ENCODE data around the gene GSTM3.

The GSTM3 gene

DNA sequence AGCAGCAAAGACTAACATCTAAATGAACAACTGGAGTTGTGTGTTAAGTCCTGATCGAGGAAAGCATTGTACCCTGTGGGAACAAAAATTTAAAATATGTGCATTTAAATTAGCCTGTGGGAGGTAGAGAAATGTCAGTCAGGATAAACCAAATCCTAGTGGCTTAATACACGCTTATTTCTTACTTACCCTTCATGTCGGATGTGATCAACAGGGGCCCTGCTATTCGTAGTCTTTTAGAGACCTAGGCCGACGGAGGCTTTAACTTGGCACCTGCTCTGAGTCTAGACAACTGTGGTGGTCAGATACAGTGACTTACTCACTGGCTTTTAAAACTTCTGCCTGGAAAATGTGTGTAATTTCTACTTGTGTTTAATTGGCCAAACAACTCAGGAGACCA is 10.2 kb downstream of the GSTM3 start:
- Histone ChIP-seq H3K4me1 (ENCODE audit: insufficient read depth, low read length) (no peaks in the 10 kb centered on the region), H3K36me3 (ENCODE audit: insufficient read depth, low read depth, low read length) (no peaks in the 10 kb centered on the region), H3K27ac (ENCODE audit: low read length) (no peak overlapping the region), H3K9ac (ENCODE audit: low read depth, low read length) (no peak overlapping the region), H3K9me3 (ENCODE audit: insufficient read depth, low read depth, low read length) (peaks cover 10% of the 10 kb centered on the region; the same call in 1 of the 2 replicates), H3K4me3 (ENCODE audit: low read length) (no peak overlapping the region), H3K27me3 (ENCODE audit: insufficient read depth, low read length) (no peaks in the 10 kb centered on the region; the same call in 1 of the 2 replicates)

DNA sequence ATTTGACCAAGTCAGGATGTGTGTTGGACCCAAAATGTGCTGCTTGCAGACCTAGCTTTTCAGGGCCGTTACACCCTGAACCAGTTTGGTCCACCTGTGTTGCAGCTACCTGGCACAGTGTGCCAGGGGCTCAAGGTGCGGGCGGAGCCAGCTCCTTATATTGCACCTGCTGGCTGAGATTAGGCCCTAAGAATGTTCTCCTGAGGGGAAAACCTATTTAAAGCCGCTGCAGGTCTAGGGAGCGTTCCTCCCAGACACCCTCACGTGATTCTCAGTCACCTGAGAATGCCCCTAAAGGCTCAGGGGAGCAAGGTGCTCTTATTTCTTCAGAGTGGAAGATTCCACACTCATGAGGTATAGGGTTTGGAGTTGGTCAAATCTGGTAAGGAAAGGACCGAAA is 12.0 kb downstream of the GSTM3 start:
- H3K36me3 ChIP-seq (ENCODE audit: insufficient read depth, low read depth, low read length) = no peaks in the 10 kb centered on the region
- peaks cover 10% of the 10 kb centered on the region; the same call in 1 of the 2 replicates for H3K9me3 ChIP-seq (ENCODE audit: insufficient read depth, low read depth, low read length)
- H3K4me3 ChIP-seq (ENCODE audit: low read length) = no peak overlapping the region
- H3K27ac ChIP-seq (ENCODE audit: low read length) = no peak overlapping the region
- no peaks in the 10 kb centered on the region for H3K4me1 ChIP-seq (ENCODE audit: insufficient read depth, low read length)
- no peak overlapping the region for H3K9ac ChIP-seq (ENCODE audit: low read depth, low read length)
- no peaks in the 10 kb centered on the region; the same call in 1 of the 2 replicates for H3K27me3 ChIP-seq (ENCODE audit: insufficient read depth, low read length)

DNA sequence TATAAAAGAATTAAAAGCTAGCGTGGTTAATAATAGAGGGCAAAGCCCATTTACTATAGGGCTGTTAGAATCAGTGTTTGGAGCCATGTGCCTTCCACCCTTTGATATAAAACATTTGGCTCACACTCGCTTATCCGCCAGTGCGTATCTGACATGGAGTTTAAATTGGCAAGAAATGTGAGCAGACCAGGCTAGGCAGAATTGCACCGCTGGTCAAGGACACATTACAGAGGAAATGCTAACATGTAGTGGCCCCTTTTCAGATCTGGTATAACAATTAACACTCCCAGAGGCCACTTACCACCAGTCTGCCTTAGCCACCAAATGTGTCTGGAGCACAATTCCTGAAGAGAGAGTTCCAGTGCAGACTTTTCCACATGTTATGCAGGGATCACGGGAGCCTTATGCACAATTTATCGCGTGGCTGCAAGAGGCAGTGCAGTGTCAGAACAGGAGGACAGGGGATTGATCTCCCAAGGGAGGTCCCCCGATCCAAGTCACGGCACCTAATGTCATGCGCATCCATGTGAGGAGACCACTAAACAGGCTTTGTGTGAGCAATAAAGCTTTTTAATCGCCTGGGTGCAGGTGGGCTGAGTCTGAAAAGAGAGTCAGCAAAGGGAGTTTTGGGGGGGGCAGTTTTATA is 14.0 kb downstream of the GSTM3 start:
- H3K4me1 ChIP-seq (ENCODE audit: insufficient read depth, low read length) = no peaks in the 10 kb centered on the region
- no peak overlapping the region for H3K9ac ChIP-seq (ENCODE audit: low read depth, low read length)
- no peaks in the 10 kb centered on the region for H3K27me3 ChIP-seq (ENCODE audit: insufficient read depth, low read length)
- H3K36me3 ChIP-seq (ENCODE audit: insufficient read depth, low read depth, low read length) = no peaks in the 10 kb centered on the region
- H3K4me3 ChIP-seq (ENCODE audit: low read length) = no peak overlapping the region
- H3K9me3 ChIP-seq (ENCODE audit: insufficient read depth, low read depth, low read length) = peaks cover 10% of the 10 kb centered on the region; the same call in 1 of the 2 replicates
- no peak overlapping the region for H3K27ac ChIP-seq (ENCODE audit: low read length)

DNA sequence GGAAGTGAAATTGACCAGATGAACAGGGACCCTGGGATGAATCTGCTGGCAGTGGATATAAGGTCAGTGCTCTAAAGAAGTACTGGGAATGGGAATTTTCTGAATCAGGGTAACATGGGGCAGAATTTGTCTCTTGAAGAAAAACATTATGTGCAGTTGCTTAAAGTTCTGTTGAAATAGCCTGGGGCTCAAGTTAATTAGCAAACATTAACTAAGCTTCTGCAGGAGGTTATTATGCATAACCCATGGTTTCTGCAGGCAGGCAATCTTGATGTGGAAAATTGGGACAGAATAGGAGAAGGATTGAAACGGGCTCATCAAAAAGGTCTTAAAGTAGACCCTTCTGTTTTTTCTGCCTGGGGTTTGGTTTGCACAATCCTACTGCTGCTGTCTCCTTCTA is 14.8 kb downstream of the GSTM3 start:
- H3K9ac ChIP-seq (ENCODE audit: low read depth, low read length) = no peak overlapping the region
- peaks cover 10% of the 10 kb centered on the region; the same call in 1 of the 2 replicates for H3K9me3 ChIP-seq (ENCODE audit: insufficient read depth, low read depth, low read length)
- H3K4me1 ChIP-seq (ENCODE audit: insufficient read depth, low read length) = no peaks in the 10 kb centered on the region
- H3K36me3 ChIP-seq (ENCODE audit: insufficient read depth, low read depth, low read length) = no peaks in the 10 kb centered on the region
- H3K27me3 ChIP-seq (ENCODE audit: insufficient read depth, low read length) = no peaks in the 10 kb centered on the region
- no peak overlapping the region for H3K4me3 ChIP-seq (ENCODE audit: low read length)
- H3K27ac ChIP-seq (ENCODE audit: low read length) = no peak overlapping the region

DNA sequence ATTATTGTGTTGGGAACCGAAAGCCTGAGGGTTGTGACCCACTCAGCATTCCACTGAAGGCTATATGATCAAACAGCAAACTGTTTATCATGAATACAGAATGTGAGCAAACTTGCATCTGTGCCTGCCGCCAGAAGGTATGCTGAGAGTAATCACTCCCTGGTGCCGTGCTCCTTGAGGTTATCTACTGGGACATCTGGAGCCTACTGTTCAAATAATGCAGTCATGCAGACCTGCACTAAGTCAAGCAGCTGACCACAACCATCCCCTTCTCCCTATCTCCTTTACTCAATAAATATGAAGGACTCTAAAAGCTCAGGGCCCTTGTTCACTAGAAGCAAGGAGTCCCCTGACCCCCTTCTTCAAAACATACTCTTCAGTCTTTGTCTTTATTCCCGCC is 15.3 kb downstream of the GSTM3 start:
- H3K4me1 ChIP-seq (ENCODE audit: insufficient read depth, low read length) = no peaks in the 10 kb centered on the region
- no peaks in the 10 kb centered on the region for H3K36me3 ChIP-seq (ENCODE audit: insufficient read depth, low read depth, low read length)
- no peak overlapping the region for H3K27ac ChIP-seq (ENCODE audit: low read length)
- H3K27me3 ChIP-seq (ENCODE audit: insufficient read depth, low read length) = no peaks in the 10 kb centered on the region
- H3K4me3 ChIP-seq (ENCODE audit: low read length) = no peak overlapping the region
- peaks cover 10% of the 10 kb centered on the region; the same call in 1 of the 2 replicates for H3K9me3 ChIP-seq (ENCODE audit: insufficient read depth, low read depth, low read length)
- H3K9ac ChIP-seq (ENCODE audit: low read depth, low read length) = no peak overlapping the region

DNA sequence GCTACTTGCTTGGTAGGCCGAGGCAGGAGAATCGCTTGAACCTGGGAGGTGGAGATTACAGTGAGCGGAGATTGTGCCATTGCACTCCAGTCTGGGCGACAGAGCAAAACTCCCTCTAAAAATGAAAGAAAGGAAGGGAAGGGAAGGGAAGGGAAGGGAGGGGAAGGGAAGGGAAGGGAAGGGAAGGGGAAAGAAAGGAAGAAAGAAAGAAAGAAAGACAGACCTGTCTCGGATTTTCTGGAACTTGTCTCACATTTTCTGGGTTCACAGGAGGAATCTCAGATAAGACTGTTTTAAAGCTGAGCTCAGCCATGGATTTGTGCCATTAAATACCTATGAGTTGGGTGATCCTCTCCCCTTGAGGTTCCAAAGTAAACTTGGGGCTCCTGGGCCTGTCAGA is 15.9 kb downstream of the GSTM3 start:
- H3K4me1 ChIP-seq (ENCODE audit: insufficient read depth, low read length) = no peaks in the 10 kb centered on the region
- no peak overlapping the region for H3K4me3 ChIP-seq (ENCODE audit: low read length)
- no peaks in the 10 kb centered on the region for H3K36me3 ChIP-seq (ENCODE audit: insufficient read depth, low read depth, low read length)
- H3K9ac ChIP-seq (ENCODE audit: low read depth, low read length) = no peak overlapping the region
- H3K27me3 ChIP-seq (ENCODE audit: insufficient read depth, low read length) = no peaks in the 10 kb centered on the region
- peaks cover 10% of the 10 kb centered on the region; the same call in 1 of the 2 replicates for H3K9me3 ChIP-seq (ENCODE audit: insufficient read depth, low read depth, low read length)
- H3K27ac ChIP-seq (ENCODE audit: low read length) = no peak overlapping the region

DNA sequence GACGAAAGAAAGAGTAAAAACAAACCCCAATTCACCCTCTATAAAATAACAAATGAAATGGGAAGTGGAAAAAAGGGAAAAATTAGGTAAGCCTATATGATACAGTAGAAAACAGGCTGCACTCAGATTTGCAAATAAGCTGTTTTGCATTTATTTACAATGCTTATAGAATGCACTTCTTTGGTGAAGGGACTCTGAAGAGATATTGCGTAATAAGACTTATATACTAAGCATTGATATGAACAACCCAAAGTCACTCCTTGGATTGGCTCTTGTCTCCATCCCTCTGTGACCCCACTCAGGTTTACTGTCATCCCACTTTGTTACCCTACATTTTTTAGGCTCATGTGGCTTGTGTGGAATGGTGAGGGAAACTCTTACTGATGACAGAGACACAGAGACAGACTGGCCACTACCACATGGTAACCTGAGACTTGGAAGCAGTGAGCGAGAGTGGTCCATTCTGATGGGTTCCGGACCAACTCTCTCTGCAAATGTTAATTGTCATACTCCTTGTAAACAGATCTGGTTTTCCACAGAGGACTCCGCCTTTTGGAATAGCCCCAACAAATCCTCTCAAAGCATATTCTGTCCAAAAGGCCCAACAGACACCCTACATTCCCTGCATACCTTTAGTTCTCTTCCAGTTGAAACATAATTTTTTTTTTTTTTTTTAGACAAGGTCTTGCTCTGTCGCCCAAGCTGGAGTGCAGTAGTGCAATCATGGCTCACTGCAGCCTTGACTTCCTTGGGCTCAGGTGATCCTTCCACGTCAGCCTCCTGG is 17.7 kb downstream of the GSTM3 start:
- H3K27ac ChIP-seq (ENCODE audit: low read length) = no peak overlapping the region
- H3K36me3 ChIP-seq (ENCODE audit: insufficient read depth, low read depth, low read length) = no peaks in the 10 kb centered on the region
- no peak overlapping the region for H3K9ac ChIP-seq (ENCODE audit: low read depth, low read length)
- H3K4me1 ChIP-seq (ENCODE audit: insufficient read depth, low read length) = no peaks in the 10 kb centered on the region
- no peak overlapping the region for H3K4me3 ChIP-seq (ENCODE audit: low read length)
- no peaks in the 10 kb centered on the region for H3K27me3 ChIP-seq (ENCODE audit: insufficient read depth, low read length)
- peaks cover 10% of the 10 kb centered on the region; the same call in 1 of the 2 replicates for H3K9me3 ChIP-seq (ENCODE audit: insufficient read depth, low read depth, low read length)

DNA sequence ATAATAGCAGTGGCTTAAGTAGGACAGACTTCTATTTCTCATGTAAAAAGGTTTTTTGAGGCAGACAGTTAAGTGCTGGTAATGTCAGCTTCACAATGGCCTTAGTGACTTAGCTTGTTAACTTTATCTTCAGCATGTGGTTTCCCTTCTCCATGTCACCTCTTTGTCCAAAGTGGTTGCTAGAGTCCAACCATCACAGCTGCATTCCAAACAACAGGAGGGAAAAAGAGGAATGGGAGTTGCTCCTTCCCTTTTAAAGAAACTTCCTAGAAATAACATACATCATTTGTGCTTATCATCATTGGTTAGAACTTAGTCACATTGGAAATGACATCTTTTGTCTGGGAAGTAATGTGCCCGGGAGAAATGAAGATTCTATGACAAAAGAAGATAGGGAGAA is 18.9 kb downstream of the GSTM3 start:
- Histone ChIP-seq H3K36me3 (ENCODE audit: insufficient read depth, low read depth, low read length) (no peaks in the 10 kb centered on the region), H3K4me3 (ENCODE audit: low read length) (no peak overlapping the region), H3K27me3 (ENCODE audit: insufficient read depth, low read length) (no peaks in the 10 kb centered on the region), H3K9ac (ENCODE audit: low read depth, low read length) (no peak overlapping the region), H3K9me3 (ENCODE audit: insufficient read depth, low read depth, low read length) (peaks cover 8% of the 10 kb centered on the region; the same call in 1 of the 2 replicates), H3K27ac (ENCODE audit: low read length) (no peak overlapping the region), H3K4me1 (ENCODE audit: insufficient read depth, low read length) (no peaks in the 10 kb centered on the region)

DNA sequence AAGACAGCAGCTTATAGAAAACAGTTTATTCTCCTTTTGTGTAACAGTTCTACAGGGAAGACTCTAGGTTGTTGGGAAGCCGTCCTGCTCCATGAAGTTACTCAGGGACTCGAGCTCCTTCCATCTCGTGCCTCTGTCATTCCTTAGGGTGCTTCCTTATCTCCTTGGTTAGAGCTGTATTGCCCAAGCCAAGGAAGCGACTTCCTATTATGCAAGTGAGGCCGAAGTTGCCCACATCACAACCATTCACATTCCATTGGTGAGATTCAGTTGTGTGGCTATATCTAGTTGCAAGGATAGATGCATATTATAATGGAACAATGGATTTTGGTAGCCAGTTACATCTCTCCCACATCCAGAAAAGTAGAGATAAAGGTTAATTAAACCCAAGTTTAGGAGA is 19.8 kb downstream of the GSTM3 start:
- H3K36me3 ChIP-seq (ENCODE audit: insufficient read depth, low read depth, low read length) = no peaks in the 10 kb centered on the region
- no peak overlapping the region for H3K27ac ChIP-seq (ENCODE audit: low read length)
- H3K9ac ChIP-seq (ENCODE audit: low read depth, low read length) = no peak overlapping the region
- no peak overlapping the region for H3K4me3 ChIP-seq (ENCODE audit: low read length)
- no peaks in the 10 kb centered on the region for H3K4me1 ChIP-seq (ENCODE audit: insufficient read depth, low read length)
- H3K9me3 ChIP-seq (ENCODE audit: insufficient read depth, low read depth, low read length) = peaks cover 2% of the 10 kb centered on the region; the same call in 1 of the 2 replicates
- H3K27me3 ChIP-seq (ENCODE audit: insufficient read depth, low read length) = no peaks in the 10 kb centered on the region

DNA sequence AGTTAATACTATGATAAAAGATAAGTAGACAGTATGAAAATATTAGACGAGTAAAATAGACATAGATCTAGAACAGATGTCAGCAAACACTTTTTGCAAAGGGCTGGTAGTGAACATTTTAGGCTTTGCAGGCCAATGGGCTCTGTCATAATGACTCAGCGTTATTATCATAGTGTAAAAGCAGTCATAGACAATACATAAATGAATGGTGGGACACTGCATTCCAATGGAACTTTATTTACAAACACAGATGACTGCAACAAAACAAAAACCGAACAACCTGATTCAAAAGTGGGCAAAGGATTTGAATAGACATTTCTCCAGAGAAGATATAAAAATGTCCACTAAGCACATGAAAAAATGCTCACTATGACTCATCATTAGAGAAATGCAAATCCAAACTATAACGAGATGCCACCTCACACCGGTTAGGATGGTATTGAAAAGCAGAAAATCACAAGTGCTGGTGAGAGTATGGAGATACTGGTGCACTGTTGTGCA is 21.5 kb downstream of the GSTM3 start:
- Histone ChIP-seq H3K9me3 (ENCODE audit: insufficient read depth, low read depth, low read length) (no peaks in the 10 kb centered on the region), H3K4me1 (ENCODE audit: insufficient read depth, low read length) (no peaks in the 10 kb centered on the region), H3K36me3 (ENCODE audit: insufficient read depth, low read depth, low read length) (no peaks in the 10 kb centered on the region), H3K9ac (ENCODE audit: low read depth, low read length) (no peak overlapping the region), H3K27me3 (ENCODE audit: insufficient read depth, low read length) (no peaks in the 10 kb centered on the region), H3K27ac (ENCODE audit: low read length) (no peak overlapping the region), H3K4me3 (ENCODE audit: low read length) (no peak overlapping the region)

DNA sequence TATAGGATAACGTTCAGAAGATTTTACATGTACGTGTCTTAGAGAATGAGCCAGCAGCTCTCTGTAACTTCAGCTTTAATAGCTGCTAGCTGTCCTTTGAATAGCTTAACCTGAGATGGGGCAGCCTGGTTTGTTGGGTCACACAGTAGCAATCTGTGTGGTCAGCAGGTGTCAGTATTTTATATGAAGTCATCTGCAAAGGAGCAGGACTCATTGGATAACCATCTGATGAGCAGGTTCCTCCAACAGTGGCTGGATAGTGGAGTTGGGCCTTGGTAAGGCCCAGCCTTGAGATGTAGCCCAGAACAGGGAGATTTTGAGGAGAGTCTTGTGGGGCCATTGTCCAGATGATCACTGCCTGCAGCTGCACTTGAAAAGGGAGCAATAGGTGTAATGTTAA is 22.3 kb downstream of the GSTM3 start:
- Histone ChIP-seq H3K9me3 (ENCODE audit: insufficient read depth, low read depth, low read length) (no peaks in the 10 kb centered on the region), H3K4me1 (ENCODE audit: insufficient read depth, low read length) (no peaks in the 10 kb centered on the region), H3K4me3 (ENCODE audit: low read length) (no peak overlapping the region), H3K9ac (ENCODE audit: low read depth, low read length) (no peak overlapping the region), H3K27me3 (ENCODE audit: insufficient read depth, low read length) (no peaks in the 10 kb centered on the region), H3K27ac (ENCODE audit: low read length) (no peak overlapping the region), H3K36me3 (ENCODE audit: insufficient read depth, low read depth, low read length) (no peaks in the 10 kb centered on the region)

DNA sequence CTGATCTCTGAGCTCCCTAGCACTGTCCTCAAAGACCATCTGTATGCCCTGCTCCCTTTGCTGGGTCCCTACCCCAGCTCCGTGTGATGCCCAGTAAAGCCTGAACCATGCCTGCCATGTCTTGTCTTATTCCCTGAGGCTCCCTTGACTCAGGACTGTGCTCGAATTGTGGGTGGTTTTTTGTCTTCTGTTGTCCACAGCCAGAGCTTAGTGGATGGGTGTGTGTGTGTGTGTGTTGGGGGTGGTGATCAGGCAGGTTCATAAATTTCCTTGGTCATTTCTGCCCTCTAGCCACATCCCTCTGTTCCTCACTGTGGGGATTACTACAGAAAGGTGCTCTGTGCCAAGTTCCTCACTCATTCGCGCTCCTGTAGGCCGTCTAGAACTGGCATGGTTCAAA is 23.1 kb downstream of the GSTM3 start:
- Histone ChIP-seq H3K9me3 (ENCODE audit: insufficient read depth, low read depth, low read length) (no peaks in the 10 kb centered on the region), H3K36me3 (ENCODE audit: insufficient read depth, low read depth, low read length) (no peaks in the 10 kb centered on the region), H3K4me1 (ENCODE audit: insufficient read depth, low read length) (no peaks in the 10 kb centered on the region), H3K27ac (ENCODE audit: low read length) (no peak overlapping the region), H3K27me3 (ENCODE audit: insufficient read depth, low read length) (no peaks in the 10 kb centered on the region), H3K4me3 (ENCODE audit: low read length) (no peak overlapping the region), H3K9ac (ENCODE audit: low read depth, low read length) (no peak overlapping the region)

Measured in iPS-20b (cell line).